Right hindlimb (tissue), 1 donor: ENCODE measurements around the gene TEPSIN.

Experiments used
- DNase-seq: peaks from one replicate; pipeline ENCODE4 v3.0.0-alpha.2; 2018

TEPSIN gene

DNA sequence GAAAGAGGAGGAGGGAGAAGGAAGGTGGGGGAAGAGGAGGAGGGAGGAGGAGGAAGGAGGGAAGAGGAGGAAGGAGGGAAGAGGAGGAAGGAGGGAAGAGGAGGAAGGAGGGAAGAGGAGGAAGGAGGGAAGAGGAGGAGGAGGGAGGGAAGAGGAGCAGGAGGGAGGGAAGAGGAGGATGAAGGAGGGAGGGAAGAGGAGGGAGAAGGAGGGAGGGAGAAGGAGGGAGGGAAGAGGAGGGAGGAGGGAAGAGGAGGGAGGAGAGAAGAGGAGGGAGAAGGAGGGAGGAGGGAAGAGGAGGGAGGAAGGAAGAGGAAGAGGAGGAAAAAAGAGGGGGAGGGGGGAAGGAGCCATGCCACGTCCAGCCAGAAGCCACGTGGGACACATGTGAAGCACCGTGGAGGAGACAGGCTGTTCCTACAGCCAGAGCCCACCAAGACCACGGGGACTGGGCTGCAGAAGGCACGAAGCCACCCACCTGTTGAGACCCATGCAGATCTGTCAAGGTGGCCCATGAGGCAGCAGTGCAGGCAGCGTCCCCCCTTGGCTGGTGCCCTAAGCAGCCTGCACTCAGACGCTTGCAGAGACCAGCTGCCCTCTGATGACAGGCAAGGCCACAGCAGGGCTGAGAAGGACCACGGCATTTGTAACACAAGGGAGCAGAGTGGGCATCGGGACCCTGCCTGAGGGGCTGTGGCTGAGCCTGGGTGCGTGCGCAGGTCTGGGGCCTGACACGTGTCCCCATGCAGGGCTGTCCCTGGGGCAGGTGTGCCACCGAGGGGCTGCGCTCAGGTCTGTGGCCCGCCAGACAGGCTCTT, 10.6 kb upstream of the TEPSIN start:
- no peak for DNase-seq

DNA sequence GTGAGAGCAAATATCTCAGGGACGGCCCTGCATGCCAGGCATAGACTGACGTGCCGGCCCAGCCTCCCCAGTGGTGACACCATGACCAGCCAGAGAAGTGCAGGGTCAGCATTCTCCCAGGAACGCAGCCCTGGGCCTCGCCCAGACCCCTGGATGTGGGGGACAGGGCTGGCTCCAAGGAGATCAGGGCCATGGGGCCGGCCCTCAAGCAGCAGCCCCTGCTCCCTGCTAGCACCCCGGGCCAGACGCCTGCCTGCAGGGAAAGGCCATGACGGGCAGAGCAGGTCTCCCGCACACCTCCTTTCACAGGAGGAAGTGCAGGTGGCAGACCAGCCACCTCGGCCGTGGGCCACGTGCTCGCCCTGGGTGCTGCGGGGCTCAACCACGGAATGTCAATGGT, 9.8 kb upstream of the TEPSIN start:
- DNase-seq = no peak

DNA sequence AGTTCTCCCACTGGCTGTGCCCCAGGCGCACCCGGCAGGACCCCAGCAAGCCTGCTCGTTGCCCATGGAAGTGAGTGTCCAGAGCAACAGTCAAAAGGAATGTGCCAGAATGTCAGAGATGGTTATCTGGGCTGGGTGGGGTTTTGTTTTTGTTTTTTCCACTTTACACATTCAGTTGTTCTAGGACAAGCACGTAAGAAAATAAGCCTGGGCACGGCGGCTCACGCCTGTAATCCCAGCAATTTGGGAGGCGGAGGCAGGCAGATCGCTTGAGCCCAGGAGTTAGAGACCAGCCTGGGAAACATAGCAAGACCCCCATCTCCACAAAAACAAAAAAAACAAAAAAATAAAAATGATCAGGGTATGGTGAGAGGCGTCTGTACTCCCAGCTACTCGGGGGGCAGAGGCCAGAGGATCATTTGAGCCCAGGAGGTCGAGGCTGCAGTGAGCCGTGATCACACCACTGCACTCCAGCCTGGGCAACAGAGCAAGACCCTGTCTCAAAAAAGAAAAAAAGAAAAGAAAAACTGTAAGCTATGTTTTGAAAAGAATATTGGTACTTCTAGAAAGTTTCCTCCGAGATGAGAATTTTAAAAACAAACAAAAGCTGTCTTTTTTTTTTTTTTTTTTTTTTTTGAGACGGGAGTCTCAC, 8.6 kb upstream of the TEPSIN start:
- no peak for DNase-seq

DNA sequence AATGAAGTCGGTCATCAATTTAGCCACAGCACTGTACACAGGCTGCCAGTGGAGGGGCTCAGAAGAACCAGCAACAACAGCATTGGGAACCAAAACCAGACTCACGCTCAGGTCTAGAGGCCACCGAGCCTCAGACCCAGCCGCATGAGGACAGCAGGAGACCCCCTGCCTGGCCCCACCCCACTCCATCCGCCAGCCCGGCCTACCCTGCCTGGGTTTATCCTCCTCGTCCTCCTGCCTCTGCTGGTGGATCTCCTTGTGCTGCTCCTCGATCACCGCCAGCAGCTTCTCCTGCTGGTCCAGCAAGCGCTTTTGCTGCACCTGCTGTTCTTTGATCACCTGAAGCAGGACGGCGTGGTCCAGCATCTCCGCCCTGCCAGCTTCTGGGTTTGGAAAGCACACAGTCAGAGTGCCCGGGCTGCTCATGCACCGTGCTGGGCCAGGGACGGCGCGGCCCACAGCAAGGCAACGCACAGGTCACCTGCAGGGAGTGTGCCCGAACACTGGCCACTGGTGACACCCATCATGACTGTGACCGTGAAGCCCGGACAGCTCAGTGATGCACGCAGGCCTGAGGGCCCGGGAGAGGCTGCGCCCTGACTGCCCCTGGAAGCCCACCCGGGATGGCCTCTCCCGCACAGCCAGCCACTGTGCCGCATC, 8.0 kb upstream of the TEPSIN start:
- no peak for DNase-seq

DNA sequence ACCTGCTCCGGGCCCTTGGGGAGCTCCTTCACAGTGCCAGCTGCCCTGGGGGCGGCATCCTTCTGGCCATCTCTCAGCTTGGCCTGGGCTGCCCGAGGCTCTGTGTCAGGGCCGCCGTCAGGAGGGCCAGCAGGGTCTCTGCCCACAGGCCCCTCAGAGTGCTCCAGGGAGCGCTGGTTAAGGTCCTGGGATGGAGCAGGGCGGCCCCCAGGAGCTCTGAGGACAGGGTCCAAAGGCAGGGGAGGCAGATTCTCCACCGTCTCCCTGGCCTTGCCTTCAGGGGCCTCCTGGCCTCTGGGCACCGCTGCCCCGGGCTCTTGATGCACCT, 7.5 kb upstream of the TEPSIN start:
- no peak for DNase-seq

DNA sequence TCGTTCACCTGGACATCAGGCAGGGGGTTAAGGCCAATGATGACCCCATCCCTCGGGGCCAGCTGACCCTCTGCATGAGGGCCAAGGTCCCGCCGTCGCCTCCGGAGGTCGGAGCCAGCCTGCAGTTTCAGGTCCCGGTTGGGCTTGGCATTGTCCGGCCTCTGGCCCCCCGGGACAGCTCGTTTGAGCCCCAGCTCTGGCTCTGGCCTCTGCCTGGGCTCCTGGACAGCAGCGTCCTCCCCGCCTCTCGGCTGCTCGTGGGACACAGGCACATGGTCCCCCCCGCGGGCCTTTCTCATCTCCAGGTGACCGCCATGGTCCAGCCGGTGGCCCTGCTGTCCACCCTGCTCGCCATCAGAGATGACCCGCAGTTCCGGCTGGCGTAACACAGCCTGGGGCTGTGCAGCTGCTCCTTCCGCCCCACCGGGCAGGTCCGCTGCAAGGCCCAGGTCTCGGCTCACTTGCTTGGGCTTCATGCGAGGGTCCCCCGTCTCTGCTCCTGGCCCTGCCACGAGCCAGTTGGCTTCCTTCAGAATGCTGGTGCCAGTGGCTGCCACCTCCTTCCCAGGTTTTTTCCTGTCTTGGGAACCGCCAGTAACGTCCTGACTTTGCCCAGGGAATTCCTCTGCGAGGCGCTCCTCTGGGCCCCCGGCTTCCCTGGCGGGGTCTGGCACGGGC, 6.9 kb upstream of the TEPSIN start:
- no peak for DNase-seq

DNA sequence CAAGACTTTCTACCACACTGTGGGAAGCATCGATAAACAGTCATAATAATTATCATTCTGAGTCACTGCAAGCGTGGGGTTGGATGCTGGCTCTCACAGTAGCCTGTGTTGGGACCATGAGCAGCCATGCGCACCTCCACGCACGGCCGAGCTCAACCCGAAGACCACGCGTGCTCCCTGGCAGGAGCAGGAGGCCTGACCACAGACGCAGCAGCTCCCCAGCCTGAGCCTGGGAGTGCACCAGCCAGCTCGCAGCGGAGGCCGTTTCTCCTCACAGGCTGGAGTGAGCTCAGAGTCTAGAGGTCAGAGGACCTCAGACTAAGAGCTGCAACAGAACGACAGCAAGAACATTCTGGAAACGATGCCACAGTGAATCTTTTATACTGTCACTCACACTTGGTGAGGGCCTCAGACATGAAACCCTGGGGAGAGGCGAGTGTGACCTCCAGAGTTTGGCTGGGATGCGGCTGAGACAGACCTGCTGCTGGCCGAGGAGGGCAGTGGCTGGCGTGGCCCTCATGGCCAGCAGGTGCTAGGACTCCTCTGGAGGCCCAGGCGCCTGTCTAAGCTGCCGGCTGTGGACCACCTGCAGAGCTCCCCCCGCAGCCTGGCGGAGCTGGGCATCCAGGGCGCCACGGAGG, 6.3 kb upstream of the TEPSIN start:
- DNase-seq = no peak

DNA sequence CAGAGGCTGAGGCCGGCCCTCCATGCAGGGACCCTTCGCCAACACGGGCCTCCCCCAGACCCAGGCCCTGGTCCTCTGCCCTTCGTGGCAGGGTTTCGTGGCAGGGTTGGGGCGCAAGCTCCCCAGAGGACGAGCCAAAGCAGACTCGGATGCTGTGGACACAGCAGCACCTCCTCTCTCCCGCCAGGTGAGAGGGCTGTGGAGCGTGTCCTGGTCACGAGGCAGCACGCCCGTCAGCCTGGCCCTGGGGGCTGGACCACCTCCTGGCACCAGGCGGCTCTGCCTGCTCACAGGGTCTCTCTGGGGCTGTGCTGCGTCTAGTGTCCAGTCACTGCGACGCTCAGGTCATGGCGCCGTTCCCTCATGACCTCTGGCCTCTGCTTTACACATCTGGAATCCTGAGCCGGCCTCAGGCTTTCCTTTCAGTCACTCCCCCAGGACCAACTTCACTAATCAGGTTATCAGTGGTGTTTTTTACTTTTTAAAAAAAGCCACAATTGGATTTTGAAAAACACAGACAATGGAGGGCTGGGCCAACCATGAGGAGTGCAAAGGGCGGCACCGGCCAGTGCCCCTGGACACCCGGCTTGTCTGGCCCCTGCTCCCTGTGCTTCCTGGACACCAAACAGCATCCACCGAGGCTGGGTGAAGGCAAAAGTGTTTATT, 5.6 kb upstream of the TEPSIN start:
- DNase-seq = no peak

DNA sequence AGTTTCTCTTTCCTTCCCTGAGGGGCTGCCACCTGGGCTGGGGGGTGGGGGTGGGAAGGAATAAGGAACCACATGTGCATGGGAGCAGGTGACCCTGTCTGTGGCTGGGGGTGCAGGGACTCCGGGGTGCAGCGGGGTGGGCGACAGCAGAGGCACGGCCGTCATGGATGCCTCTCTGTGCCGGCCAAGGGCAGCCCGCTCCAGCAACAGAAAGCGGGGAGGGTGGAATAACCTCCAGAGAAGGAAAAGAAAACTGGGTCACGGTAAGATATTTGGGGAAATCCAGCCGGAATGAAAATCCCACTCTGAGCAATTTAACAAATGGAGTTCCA, 4.4 kb upstream of the TEPSIN start:
- DNase-seq = no peak

DNA sequence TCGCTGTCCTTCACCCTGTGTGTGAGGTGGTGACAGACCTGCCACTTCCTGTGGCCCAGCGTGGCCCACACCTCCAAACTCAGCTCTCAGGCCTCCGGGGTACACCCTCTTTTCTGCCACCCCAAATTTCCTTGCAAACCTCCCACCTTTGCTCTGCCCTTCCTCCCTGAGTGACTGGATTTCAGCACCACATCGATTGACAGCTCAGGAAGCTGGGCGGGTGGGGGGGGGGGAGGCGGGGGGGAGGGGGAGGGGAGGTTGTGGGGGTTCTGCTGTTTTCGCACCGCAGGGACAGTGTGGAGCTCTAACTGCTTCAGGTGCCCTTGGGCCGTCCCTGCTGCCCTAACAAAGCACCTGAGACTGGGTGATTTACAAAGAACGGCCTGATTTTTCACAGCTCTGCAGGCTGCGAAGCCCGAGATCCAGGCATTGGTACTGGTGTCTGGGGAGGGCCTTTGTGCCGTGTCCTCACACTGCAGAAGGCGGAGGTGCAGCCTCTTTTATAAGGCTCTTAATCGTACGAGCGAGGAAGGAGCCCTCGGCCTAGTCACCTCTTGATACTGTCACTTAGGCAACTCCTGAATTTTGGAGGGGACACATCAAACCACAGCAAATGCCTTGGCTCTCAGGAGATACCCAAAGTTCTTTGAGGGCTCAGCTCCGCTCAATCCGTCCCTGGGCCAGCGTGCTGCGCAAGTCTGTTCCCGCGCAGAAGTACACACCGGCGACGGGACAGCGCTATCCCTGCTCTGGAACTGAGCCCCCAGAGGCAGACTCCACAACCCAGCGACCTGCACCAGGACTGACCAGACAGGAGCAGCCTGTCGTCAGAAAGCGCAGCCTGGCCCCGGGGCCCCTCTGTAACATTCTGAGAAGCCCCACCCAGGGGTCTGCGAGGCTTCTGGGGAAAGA, 3.8 kb upstream of the TEPSIN start:
- no peak for DNase-seq

DNA sequence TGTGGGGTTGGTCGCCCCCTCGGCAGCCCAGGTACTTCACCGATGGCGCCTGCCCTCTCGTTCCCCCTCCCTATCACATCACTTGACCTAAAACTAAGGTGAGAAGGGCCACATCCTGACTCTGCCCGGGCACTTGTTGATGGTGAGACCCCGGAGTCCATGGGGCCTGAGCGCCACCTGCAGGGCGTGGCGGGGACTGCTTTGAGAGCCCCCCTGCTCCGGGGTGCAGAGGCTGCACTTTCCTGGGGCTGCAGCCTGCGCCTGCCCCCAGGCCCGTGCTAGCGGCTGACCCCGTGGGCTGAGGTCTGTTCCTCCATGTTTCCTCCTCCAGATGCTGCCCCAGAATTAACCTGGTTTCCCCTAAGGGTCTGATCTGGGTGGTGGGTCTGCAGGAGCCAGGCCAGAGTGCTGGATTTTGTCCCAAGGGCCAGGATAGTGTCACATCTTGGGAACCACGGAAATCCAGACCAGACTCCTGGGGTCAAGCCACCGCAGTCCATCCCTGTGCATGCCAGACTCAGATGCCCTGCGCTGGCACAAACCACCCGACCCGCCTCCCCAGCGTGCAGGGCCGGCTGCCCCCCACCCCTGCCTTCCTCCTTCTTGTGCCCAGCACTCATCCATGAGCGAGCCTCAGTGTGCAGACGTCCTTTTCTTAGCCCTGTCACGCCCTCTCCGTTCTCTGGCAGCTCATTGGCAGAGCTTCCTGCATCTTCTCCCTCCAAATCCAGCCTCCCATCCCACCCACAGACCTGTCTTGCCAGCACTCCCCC, 3.0 kb upstream of the TEPSIN start:
- DNase-seq = peak; percentile 67

DNA sequence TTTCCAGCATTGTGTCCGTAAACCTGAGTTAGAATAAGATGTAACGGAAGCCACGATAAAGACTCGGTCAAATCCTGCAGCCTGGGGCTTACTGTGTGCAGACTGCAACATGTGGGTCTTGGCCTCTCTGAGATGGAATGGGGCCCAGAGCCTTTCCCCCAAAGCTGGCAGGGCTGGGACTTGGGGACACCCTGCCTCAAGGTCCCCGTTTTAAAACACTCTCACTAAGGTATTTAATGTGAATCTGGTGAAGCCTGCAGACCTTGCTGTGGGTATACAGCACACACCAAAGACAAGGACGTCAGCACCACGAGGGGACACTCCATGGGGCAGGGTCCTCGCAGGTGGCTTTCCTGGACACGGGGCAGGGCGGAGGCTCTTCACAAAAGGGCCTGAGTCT, 2.3 kb upstream of the TEPSIN start:
- DNase-seq = no peak

DNA sequence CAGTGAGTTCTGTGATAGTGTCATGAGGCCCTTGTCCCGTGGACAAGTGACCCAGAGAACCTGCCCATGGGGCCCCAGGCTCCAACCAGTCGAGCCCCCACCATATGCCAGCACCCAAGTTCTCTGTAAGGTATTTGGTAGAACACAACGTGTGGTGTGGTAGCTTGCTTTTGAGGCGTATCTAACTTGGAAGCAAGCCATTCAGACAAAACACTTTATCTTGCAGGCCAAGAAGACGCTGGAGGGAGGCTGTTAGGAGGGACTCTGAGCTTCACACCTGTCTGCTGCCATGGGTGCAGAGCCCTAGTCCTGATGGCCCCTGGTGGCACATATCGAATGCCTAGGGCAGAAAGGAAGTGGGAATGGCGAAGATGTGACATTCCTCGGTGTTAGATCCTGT, 1.9 kb upstream of the TEPSIN start:
- DNase-seq = no peak

DNA sequence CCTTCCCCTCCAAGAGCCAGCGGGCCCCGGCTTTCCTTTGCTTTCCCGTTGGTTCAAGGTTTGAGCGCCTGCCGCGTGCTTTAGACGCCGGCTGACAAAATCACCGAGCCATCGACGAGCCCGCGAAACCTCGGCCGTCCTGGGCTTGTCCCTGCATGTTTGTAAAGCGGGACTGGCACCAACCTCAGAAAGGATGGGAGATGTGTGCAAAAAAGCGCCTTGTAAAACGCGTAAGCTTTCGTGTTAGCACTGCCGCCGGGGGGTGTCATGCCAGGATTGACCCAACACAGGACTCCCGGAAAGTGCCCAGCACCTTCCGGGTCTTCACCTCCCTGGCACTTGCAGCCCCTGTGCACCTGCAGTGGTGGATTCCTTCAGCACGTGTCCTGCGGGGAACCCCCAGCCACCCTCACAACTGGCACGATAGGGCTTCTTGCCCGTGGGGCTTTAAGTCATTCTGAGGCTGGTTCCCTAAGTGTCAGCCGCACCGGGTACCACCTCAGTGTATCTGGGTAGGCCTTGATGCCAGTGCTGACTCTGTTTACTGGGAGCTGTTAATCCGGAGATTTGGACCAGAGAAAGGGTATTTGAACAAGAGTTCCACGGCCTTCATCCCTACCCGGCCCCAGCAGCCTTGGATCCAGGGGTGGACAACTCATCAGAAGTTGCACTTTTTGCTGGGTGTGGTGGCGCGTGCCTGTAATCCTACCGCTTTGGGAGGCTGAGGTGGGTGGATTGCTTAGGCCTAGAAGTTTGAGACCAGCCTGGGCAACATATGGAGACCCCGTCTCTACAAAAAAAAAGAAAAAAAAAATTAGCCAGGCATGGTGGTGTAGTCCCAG, 1.1 kb upstream of the TEPSIN start:
- no peak for DNase-seq

DNA sequence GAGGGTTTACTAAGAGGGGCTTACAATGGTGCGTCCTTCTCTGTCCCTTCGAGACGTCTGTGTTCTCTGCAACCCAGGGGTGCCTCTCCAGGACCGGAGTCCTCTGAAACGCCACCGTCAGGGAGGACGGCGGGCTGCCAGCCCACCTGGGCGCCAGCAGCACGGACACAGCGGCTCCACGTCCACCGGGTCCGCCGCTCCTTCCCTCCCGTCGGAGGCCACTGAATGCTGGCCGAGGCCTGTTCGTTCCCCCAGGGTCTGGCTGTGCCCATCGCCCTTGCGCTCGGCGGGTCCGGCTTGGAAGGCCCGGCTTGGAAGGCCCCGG, 403 bp downstream of the TEPSIN start:
- no peak for DNase-seq

DNA sequence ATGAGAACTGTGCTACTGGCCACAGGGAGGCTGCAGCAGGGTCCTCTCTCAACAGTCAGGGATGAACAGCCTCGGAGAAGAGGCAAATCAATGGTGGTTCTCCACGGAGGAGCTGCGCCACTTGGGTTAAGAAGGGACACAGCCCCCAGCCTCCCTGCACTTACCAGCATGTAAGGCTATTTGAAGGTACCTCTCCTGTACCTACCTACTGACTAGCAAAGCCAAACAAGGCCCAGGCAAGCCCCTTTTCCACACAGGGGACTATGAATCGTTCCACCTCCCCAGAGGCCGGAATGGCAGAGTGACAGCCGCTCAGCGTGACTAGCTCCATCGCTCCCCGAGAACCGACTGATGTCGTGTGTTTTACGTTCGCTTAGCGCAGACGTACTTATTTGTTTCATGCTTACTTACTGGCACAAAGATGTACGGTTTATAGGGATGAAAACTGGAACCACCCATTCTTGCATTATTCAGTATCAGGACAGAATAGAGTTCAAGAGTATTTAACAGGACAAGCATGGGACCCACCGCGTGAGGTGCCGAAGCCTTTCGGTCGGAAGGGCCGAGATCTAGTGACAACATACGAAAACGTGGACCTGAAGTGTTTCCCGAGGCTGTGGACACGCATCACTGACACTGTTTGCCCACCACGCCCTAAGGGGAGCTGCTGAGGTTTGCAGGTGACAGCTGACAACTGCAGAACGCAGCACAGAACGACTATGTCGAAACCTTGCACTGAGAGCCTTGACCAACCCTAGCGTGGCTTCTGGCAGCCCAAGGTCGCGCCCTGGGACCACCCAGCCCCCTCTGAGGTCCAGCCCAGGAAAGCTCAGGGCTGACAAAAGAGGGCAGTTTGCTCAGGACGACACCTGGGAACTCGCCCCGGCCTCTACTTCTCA, 1.0 kb downstream of the TEPSIN start:
- no peak for DNase-seq

DNA sequence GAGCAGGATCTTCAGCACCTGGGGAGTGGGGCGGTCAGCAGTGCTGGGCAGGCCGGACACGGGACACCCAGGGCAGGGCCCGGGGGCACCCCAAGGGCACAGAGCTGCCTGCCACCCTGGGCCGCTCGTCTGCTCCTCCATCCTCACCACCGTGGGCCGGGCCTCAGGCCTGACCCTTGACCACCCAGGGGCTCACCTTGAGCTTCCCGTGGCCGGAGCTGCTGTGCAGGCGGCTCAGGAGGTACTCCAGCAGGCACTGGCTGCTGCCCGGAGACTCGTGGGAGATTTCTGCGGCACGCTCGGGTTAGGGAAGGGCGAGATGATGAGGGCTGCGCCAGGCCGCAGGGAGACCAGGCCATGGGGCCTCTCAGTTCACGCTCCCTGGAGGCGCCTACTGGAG, 2.1 kb downstream of the TEPSIN start:
- no peak for DNase-seq

DNA sequence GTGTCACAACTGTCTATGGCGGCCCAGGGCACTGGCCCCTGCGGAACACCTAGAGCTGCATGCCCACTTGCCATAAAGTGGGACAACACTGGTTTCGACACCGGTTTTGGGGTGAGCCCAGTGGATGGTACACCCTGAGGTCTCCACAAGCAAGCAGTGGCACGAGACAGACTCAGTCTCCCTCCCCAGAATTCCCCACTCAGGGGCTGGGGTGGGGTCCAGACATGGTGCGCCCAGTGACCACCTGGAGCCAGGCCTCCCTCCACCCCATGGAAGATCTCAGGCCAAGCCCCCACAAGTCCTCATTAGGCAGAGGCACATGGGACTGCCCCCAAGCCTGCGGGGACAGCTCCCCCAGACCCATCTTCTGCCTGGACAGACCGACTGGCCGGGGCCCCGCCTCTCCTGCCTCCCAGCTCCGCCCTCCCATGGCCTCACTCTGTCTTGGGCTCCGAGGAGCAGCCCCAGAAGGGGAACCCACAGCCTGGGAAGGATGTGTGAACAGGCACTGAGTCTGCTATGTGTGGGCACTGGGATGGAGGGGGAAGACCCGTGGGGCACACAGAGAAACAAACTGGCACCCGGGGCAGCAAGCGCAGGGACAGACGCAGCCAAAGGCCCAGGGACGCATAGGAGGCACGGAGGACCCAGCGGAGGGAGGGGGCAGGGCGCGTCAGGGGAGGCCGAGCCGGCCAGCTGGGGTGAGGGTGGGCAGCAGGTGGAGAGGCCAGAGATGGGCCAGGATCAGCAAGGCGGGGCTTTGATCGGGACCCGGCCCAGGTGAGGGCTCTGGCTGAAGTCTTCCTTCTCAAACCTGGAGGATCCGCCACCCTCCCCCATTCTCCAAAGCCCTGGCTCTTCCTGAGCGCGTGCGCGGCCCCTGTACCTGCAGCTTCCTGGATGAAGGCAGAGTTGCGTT, 2.8 kb downstream of the TEPSIN start:
- no peak for DNase-seq
